IMR-90 (cell line): ENCODE measurements around the gene ENDOV. TPM values are rescaled to one million over a fixed set of nuclear protein-coding genes. Genes with fewer than 3 reads are reported as not detected.

Experiments
- ATAC-seq: fragments of 200-7000 bp; cut with Tn5 transposase; 2 replicates; pipeline ENCODE4 v1.9.1; 2020; ENCODE audit warnings: low read depth, mild to moderate bottlenecking, moderate library complexity
- BruUV-seq: library from RNA; stranded (reverse); fragments of 400-500 nt; replicated peaks from 2 replicates; lab custom pipeline; 2021; lab: Mats Ljungman, UMichigan
- CTCF ChIA-PET: fragments of 300-600 bp; formaldehyde crosslinking; extraction: SDS; loops from one replicate; lab custom pipeline; 2021; ENCODE audit warnings: antibody characterized with exemption; lab: Yijun Ruan, JAX
- POLR2A ChIA-PET: fragments of 300-600 bp; sonication (Branson Sonifier 250); formaldehyde crosslinking; loops from one replicate; lab custom pipeline; 2022; ENCODE audit warnings: antibody characterized with exemption; ENCODE audit not compliant: unreplicated experiment; lab: Charles Lee
- DNase-seq: peaks from one replicate; pipeline ENCODE4 v3.0.0; 2013
- H2AFZ ChIP-seq: replicated peaks from 2 replicates; pipeline ENCODE3; 2013; ENCODE audit warnings: low read length, mild to moderate bottlenecking; ENCODE audit not compliant: poor library complexity
- H2AK5ac ChIP-seq: 2 replicates; pipeline ENCODE4 v1.6.1; 2013; ENCODE audit warnings: low read depth, low read length, inconsistent platforms
- H2AK9ac ChIP-seq: replicated peaks from 2 replicates; pipeline ENCODE3; 2013; ENCODE audit warnings: mild to moderate bottlenecking, low read depth, low read length, moderate library complexity; ENCODE audit not compliant: poor library complexity
- H2BK120ac ChIP-seq: 2 replicates; pipeline ENCODE4 v1.6.1; 2013; ENCODE audit warnings: low read depth, low read length, inconsistent platforms
- H2BK15ac ChIP-seq: 3 replicates; pipeline ENCODE4 v1.6.1; 2013; ENCODE audit warnings: low read depth, low read length, inconsistent platforms
- H2BK20ac ChIP-seq: 2 replicates; pipeline ENCODE4 v1.6.1; 2013; ENCODE audit warnings: low read depth, mild to moderate bottlenecking, inconsistent platforms, low read length, moderate library complexity
- H2BK5ac ChIP-seq: 2 replicates; pipeline ENCODE4 v1.6.1; 2013; ENCODE audit warnings: mild to moderate bottlenecking, low read depth, low read length, inconsistent platforms; ENCODE audit not compliant: poor library complexity, severe bottlenecking
- H3K14ac ChIP-seq: replicated peaks from 2 replicates; pipeline ENCODE4 v1.6.1; 2013; ENCODE audit warnings: low read depth, low read length, inconsistent platforms
- H3K18ac ChIP-seq: 2 replicates; pipeline ENCODE4 v1.6.1; 2013; ENCODE audit warnings: low read depth, low read length, control low read depth
- H3K23ac ChIP-seq: 2 replicates; pipeline ENCODE4 v1.6.1; 2013; ENCODE audit warnings: low read depth, low read length, inconsistent platforms
- H3K27ac ChIP-seq: 2 replicates; pipeline ENCODE4 v1.5.1; 2013; ENCODE audit warnings: mild to moderate bottlenecking, control low read depth, low read length; ENCODE audit not compliant: insufficient read depth
- H3K27me3 ChIP-seq: 2 replicates; pipeline ENCODE4 v1.6.1; 2013; ENCODE audit warnings: low read length; ENCODE audit not compliant: control insufficient read depth, insufficient read depth
- H3K36me3 ChIP-seq: 2 replicates; pipeline ENCODE4 v1.6.1; 2013; ENCODE audit warnings: low read length, mixed read lengths; ENCODE audit not compliant: control insufficient read depth, insufficient read depth
- H3K4ac ChIP-seq: 2 replicates; pipeline ENCODE4 v1.6.1; 2013; ENCODE audit warnings: low read depth, low read length, inconsistent platforms
- H3K4me1 ChIP-seq: 2 replicates; pipeline ENCODE4 v1.6.1; 2013; ENCODE audit warnings: low read length, mixed read lengths; ENCODE audit not compliant: control insufficient read depth, insufficient read depth
- H3K4me2 ChIP-seq: 2 replicates; pipeline ENCODE4 v1.6.1; 2013; ENCODE audit warnings: low read depth, mild to moderate bottlenecking, control low read depth, low read length, moderate library complexity
- H3K4me3 ChIP-seq: 2 replicates; pipeline ENCODE4 v1.5.1; 2013; ENCODE audit warnings: low read depth, mild to moderate bottlenecking, control low read depth, low read length, moderate library complexity; ENCODE audit not compliant: insufficient read depth
- H3K56ac ChIP-seq: 2 replicates; pipeline ENCODE4 v1.6.1; 2013; ENCODE audit warnings: low read length, inconsistent platforms; ENCODE audit not compliant: insufficient read depth; ENCODE audit errors: extremely low read depth
- H3K79me1 ChIP-seq, 2 experiments: 2 replicates each; pipeline ENCODE4 v1.6.1; 2013; ENCODE audit warnings: low read length in 2 of 2, inconsistent platforms in 1 of 2, low read depth in 1 of 2
- H3K9ac ChIP-seq: 2 replicates; pipeline ENCODE4 v1.6.1; 2013; ENCODE audit warnings: low read depth, low read length, control low read depth
- H3K9me1 ChIP-seq: 2 replicates; pipeline ENCODE4 v1.6.1; 2013; ENCODE audit warnings: low read length, inconsistent platforms; ENCODE audit not compliant: insufficient read depth
- H3K9me3 ChIP-seq: 2 replicates; pipeline ENCODE4 v1.6.1; 2013; ENCODE audit warnings: low read length; ENCODE audit not compliant: control insufficient read depth, insufficient read depth
- H4K20me1 ChIP-seq: 2 replicates; pipeline ENCODE4 v1.6.1; 2013; ENCODE audit warnings: low read length, inconsistent platforms; ENCODE audit not compliant: insufficient read depth
- H4K5ac ChIP-seq: 2 replicates; pipeline ENCODE4 v1.6.1; 2013; ENCODE audit warnings: mild to moderate bottlenecking, low read depth, low read length, control low read depth
- H4K8ac ChIP-seq, 2 experiments: 2 replicates each; pipeline ENCODE4 v1.6.1; 2013; ENCODE audit warnings: low read depth in 2 of 2, low read length in 2 of 2, control low read depth in 1 of 2, inconsistent platforms in 1 of 2
- H4K91ac ChIP-seq: 2 replicates; pipeline ENCODE4 v1.6.1; 2013; ENCODE audit warnings: low read depth, low read length, inconsistent platforms; ENCODE audit not compliant: insufficient read depth
- CHD1 ChIP-seq: IDR thresholded peaks from 2 replicates; pipeline ENCODE4 v1.6.1; 2012; ENCODE audit warnings: low read depth, low read length, improper control_type of control experiment
- CTCF ChIP-seq: conservative IDR thresholded peaks from 2 replicates; pipeline ENCODE4 v1.5.1; 2012; ENCODE audit warnings: mild to moderate bottlenecking, low read depth, low read length, improper control_type of control experiment
- ELK1 ChIP-seq: fragments of 150-350 bp; IDR thresholded peaks from 2 replicates; pipeline ENCODE4 v1.6.1; 2016; ENCODE audit warnings: low read depth, mild to moderate bottlenecking, low read length, moderate library complexity, borderline replicate concordance
- FOS ChIP-seq: fragments of 150-350 bp; IDR thresholded peaks from 2 replicates; pipeline ENCODE4 v1.6.1; 2016; ENCODE audit warnings: low read depth, low read length
- MAFK ChIP-seq: IDR thresholded peaks from 2 replicates; pipeline ENCODE4 v1.6.1; 2012; ENCODE audit warnings: low read depth, low read length, improper control_type of control experiment
- MAZ ChIP-seq: IDR thresholded peaks from 2 replicates; pipeline ENCODE4 v1.6.1; 2012; ENCODE audit warnings: low read depth, mild to moderate bottlenecking, low read length, improper control_type of control experiment, moderate library complexity, borderline replicate concordance
- RAD21 ChIP-seq: IDR thresholded peaks from 2 replicates; pipeline ENCODE4 v1.6.1; 2012; ENCODE audit warnings: low read length, improper control_type of control experiment
- USF2 ChIP-seq: fragments of 150-350 bp; IDR thresholded peaks from 2 replicates; pipeline ENCODE4 v1.6.1; 2017; ENCODE audit warnings: mild to moderate bottlenecking, antibody characterized with exemption, low read length, low read depth
- WGBS, 2 experiments: methylation state at CpG; one replicate each; pipeline versions ENCODE4 v1.1.5 to v1.1.7; 2013; ENCODE audit warnings: missing lambda C conversion rate in 2 of 2; ENCODE audit not compliant: insufficient read length in 1 of 2; ENCODE audit errors: extremely low coverage in 2 of 2; 5-methylcytosine and 5-hydroxymethylcytosine counted together
- dilution Hi-C: fragments of 300-500 bp; cut with HindIII; formaldehyde crosslinking; loops from one replicate; pipeline ENCODE4 v1.14.3; 2018; ENCODE audit warnings: low sequenced_read_pairs; ENCODE audit not compliant: unreplicated experiment
- in situ Hi-C: fragments of 300-500 bp; cut with MboI; formaldehyde crosslinking; loops from 3 replicates; pipeline ENCODE4 v1.14.3; 2019; ENCODE audit warnings: low sequenced_read_pairs, inconsistent platforms, mixed read lengths
- intact Hi-C: fragments of 100-400 bp; cut with micrococcal nuclease; formaldehyde crosslinking; loops from 2 replicates; pipeline ENCODE4 v1.10.0; 2022
- polyA plus RNA-seq, 3 experiments: library from polyadenylated mRNA; depleted of rRNA; stranded (reverse); fragments of >200 nt; gene quantifications; 2 replicates each; pipeline ENCODE4 v1.2.3, GENCODE V29; 2012; ENCODE audit warnings: low replicate concordance in 1 of 3
- total RNA-seq: library from RNA; depleted of rRNA; stranded (reverse); fragments of >200 nt; gene quantifications from 2 replicates; pipeline ENCODE4 v1.2.3, GENCODE V29; 2012

The ENDOV gene
- total and polyA plus RNA-seq, 2 of the 4 experiments (the other 2 are of a cell fraction), result 15.1 to 30.3 TPM

GRCh38 chr17:80394629-80395216, 20.2 kb upstream of the ENDOV start (continued):
- no peak for TF ChIP-seq CTCF

- ATAC-seq, result no peak
- Histone ChIP-seq H2BK120ac (no peak overlapping the region), H2AK9ac (no peak overlapping the region), H4K91ac (no peak overlapping the region), H3K4me2 (no peak overlapping the region), H3K4me1 (peaks cover 2% of the 10 kb centered on the region), H2BK20ac (no peak overlapping the region), H3K23ac (no peak overlapping the region), H2AK5ac (no peak overlapping the region), H3K9ac (no peak overlapping the region), H2BK15ac (no peak overlapping the region), H3K9me3 (no peaks in the 10 kb centered on the region), H4K8ac (no peak overlapping the region), H3K27ac (no peak overlapping the region), H4K5ac (no peak overlapping the region), H3K4me3 (no peak overlapping the region), H3K56ac (no peak overlapping the region), H3K79me1 (peaks cover 0 to 4% of the 10 kb centered on the region in 2 experiments; a peak in 1 of 4 replicates), H4K20me1 (no peaks in the 10 kb centered on the region), H3K36me3 (peaks cover 32% of the 10 kb centered on the region), H2BK5ac (no peak overlapping the region), H3K9me1 (0 out of 2 replicates have a peak, but pooled peaks cover 2% of the 10 kb centered on the region), H3K27me3 (no peaks in the 10 kb centered on the region), H3K18ac (no peak overlapping the region), H3K4ac (no peak overlapping the region), H2AFZ (no peak overlapping the region), H3K14ac (no peak overlapping the region)
- TF ChIP-seq ELK1 (no peak), CTCF (no peak), CHD1 (no peak), MAFK (no peak), RAD21 (no peak), FOS (no peak), USF2 (no peak), MAZ (no peak)
- in situ Hi-C loops, result no loop called here
- 86% methylated on average over 7 of the region's 15 CpGs; no CpG with 5 or more reads in 1 of the 2 experiments for WGBS, 2 experiments
- ChIA-PET CTCF (no interaction called here), POLR2A (no interaction called here)
- BruUV-seq, result no TSS peak
- intact Hi-C loops, result no loop called here
- DNase-seq, result no peak
- dilution Hi-C loops, result no loop called here
Observed at GRCh38 chr17:80395402-80396151, 19.4 kb upstream of the ENDOV start.
